HG02973 (cell line): ENCODE measurements around the gene SLC10A7.

Experiments
- ATAC-seq: cut with Tn5 transposase; IDR thresholded peaks from one replicate; pipeline ENCODE4 v1.9.1; 2021; ENCODE audit warnings: moderate library complexity; ENCODE audit not compliant: unreplicated experiment

Gene SLC10A7

DNA sequence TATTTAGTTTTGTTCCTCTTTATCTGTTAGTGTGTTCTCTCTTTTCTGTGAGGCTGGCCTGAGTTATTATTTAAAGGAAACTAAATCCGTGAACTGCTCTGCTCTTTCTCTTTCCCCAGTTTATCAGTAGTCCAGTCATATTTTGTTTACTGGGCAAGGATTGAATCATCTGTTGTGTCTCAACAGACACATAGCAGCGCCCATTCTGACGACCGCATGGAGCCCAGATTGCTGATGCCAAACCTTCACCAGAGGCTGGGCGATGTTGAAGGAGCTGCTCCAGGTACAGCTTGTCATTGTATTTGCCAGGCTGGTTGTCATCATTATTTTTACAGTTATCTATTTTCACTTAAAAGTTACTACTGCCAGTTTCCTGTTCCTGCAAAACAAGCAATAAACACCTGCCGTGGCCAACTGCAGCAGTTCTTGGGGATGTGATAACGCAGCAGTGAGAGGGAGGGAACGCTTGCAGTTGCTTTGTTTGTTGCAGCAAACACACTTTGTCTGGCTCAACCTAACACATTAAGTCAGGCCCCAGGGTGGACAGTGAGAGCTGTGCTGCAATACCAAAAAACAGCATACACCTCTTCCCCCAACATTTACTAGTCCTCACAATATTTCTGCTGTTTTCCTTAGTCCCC, 297.3 kb downstream of the SLC10A7 start:
- no peak for ATAC-seq

DNA sequence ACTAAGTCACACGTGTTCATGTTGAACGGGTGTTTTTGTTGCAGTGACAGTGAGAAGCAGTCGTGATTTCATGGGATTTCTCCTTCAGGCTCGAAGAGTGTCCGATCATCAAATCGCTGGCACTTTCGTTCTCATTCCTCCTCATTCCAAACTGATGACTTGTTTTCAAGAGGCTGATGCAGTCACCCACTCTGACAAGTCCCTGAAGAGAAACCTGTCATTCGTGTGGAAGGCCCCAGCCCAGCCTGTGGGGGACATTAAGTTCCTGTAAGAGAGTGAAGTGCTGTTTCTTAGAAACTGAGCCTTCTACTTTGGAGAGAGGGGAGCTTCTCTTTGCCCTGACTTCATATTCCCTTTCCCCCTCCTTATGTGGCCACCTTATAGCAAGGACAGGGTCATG, 299.4 kb downstream of the SLC10A7 start:
- ATAC-seq = no peak

DNA sequence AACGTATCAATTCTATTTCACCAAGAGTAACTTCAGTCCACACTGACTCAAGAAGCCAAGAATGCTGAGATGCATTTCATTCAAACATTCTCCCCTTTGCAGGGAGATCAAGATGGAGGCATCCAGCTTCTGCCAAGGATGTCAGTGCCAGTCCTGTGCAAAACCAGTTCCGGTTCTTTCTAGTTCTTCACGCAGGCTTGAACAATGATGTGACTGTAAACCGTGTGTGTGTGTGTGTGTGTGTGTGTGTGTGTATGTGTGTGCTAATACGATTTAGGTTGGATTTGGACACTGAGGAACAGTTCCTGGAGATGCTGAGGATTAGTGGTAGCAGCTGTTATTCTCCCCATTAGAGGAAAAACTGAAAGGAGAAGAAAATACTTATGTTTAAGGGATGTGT, 307.5 kb downstream of the SLC10A7 start, which contains the start of gene REELD1:
Gene REELD1, plus strand, starts transcription at position 301 of the 400 bp plus-strand sequence. CDS start 2,415 bp downstream, outside the sequence.
- ATAC-seq = no peak

DNA sequence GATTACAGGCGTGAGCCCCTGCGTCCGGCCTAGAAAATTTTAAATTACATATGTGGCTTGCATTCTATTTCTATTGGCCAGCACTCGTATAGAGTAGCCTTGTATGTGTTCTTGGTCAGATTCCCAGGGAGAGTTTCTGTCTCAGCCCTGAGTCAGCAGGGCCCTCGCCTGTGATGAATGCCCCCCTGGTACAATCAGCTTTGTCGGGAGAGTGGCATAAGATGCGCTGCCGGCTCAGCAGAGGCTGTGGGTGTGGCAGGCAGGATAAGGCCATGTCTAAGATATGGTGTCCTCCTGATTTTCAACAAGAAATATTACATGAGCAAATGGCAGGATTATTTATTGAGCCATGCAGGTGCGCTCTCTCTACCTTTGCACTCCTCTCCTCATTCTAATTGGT, 309.0 kb downstream of the SLC10A7 start:
- no peak for ATAC-seq

GRCh38 chr4:146211440-146211839, 310.3 kb downstream of the SLC10A7 start:
- ATAC-seq = no peak

DNA sequence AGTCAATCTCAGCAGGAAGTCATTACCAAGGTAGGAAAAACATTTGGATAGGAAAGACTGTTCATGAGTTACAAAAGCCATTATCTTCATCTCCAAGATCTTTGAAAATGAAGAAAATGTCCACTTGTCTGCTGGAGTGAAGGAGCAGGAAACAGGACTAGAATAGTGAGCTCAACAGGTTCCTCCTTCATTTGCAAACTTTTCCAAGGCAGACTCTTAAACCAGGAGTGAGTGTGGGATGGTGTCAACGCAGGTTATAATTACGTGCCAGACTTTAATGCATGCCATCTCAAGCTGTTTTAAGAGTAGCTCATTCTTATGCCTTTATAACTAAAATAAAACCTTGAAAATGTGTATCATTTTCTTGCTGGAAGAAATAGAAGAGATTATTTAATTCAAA, 310.9 kb downstream of the SLC10A7 start:
- ATAC-seq = no peak

GRCh38 chr4:146207410-146207809, 314.3 kb downstream of the SLC10A7 start:
- ATAC-seq = no peak
